ENCODE results near the gene PODXL. TPM values are rescaled to one million over a fixed set of nuclear protein-coding genes. Genes with fewer than 3 reads are reported as not detected.

Gene PODXL
- total RNA-seq, 1 experiment from 2014 or later: 37.5 TPM

DNA sequence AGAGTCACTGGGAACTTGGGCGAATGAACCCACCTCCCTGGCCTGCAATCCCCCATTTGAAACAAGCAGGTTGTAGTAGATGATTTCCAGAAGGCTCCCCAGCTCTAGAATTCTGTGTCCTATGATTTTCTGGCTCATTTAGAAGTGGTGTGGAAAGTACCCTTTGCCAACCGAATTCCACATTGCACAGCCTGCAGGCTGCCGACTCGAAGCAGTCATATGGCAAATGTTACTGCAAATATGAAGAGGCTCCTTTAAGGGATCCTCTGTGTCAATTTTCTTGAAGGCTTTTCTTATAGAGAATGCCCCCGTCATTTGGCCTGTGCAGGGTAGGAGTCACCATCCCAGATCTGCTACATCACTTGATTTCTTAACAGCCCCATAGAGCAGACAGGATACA is 5.6 kb downstream of the PODXL start:
- POLR2A ChIA-PET: no interaction called here
- RAD21 ChIA-PET (ENCODE audit: low non-redundant PET in 1 of 2, low total read pairs in 2 of 2, uncharacterized antibody in 2 of 2, unreplicated experiment in 2 of 2): no interaction called here
- intact Hi-C loops (cut with micrococcal nuclease): no loop called here
- no peaks in the 10 kb centered on the region for H3K27me3 ChIP-seq (ENCODE audit: insufficient read depth, low read length)
- peaks cover 32% of the 10 kb centered on the region; the same call in 1 of the 2 replicates for H3K79me2 ChIP-seq (ENCODE audit: insufficient read depth, low read length)
- DNase-seq (ENCODE audit: low read depth, low spot score) (no peak), ATAC-seq (no peak)
- H3K27ac ChIP-seq (ENCODE audit: low read depth, low read length): no peak overlapping the region
- no TSS peak for BruUV-seq (replicated peaks)
- no peaks in the 10 kb centered on the region for H3K9me2 ChIP-seq (ENCODE audit: insufficient read depth)
- no peak overlapping the region for H3K9ac ChIP-seq (ENCODE audit: low read length)
- H2AFZ ChIP-seq (ENCODE audit: low read depth, low read length, poor library complexity, severe bottlenecking): no peak overlapping the region
- H3K4me2 ChIP-seq (ENCODE audit: low read length): no peak overlapping the region
- no peaks in the 10 kb centered on the region for H4K20me1 ChIP-seq (ENCODE audit: insufficient read depth)
- H3K4me1 ChIP-seq (ENCODE audit: control insufficient read depth in 1 of 2, insufficient read depth in 2 of 2, low read length in 2 of 2): peaks cover 15 to 33% of the 10 kb centered on the region in 2 experiments
- CTCF ChIA-PET: no interaction called here
- no peak overlapping the region for H3K4me3 ChIP-seq (replicated peaks in 1 of 2; ENCODE audit: low read depth in 1 of 2, low read length in 2 of 2)
- TF ChIP-seq TCF7L2 (IDR thresholded peaks at IDR 0.05; ENCODE audit: borderline replicate concordance, extremely low read depth, insufficient read depth, insufficient read length) (no peak), MAX (IDR thresholded peaks at IDR 0.05) (no peak), EGR1 (IDR thresholded peaks at IDR 0.05; ENCODE audit: low read depth) (no peak), YY1 (IDR thresholded peaks at IDR 0.05; ENCODE audit: extremely low read depth, insufficient replicate concordance, low read depth, low read length) (no peak), CEBPB (IDR thresholded peaks at IDR 0.05; ENCODE audit: low read depth) (no peak), POLR2AphosphoS5 (IDR thresholded peaks at IDR 0.05; ENCODE audit: low read depth, low read length) (no peak), POLR2A (IDR thresholded peaks at IDR 0.05; ENCODE audit: borderline replicate concordance, extremely low read depth, insufficient read depth, insufficient read length) (no peak), CBX3 (IDR thresholded peaks at IDR 0.05; ENCODE audit: low read depth) (no peak), ZFX (IDR thresholded peaks at IDR 0.05) (no peak), SRF (IDR thresholded peaks at IDR 0.05; ENCODE audit: low read depth) (no peak), ELF1 (IDR thresholded peaks at IDR 0.05; ENCODE audit: borderline replicate concordance, low read depth) (no peak), JUND (IDR thresholded peaks at IDR 0.05) (no peak), EZH2 (IDR thresholded peaks at IDR 0.05) (no peak), EZH2phosphoT487 (IDR thresholded peaks at IDR 0.05; ENCODE audit: borderline replicate concordance) (no peak), ATF3 (IDR thresholded peaks at IDR 0.05) (no peak), ZBTB33 (IDR thresholded peaks at IDR 0.05; ENCODE audit: extremely low read depth, insufficient replicate concordance, low read length) (no peak)
- TF ChIP-seq, protein P1, sequence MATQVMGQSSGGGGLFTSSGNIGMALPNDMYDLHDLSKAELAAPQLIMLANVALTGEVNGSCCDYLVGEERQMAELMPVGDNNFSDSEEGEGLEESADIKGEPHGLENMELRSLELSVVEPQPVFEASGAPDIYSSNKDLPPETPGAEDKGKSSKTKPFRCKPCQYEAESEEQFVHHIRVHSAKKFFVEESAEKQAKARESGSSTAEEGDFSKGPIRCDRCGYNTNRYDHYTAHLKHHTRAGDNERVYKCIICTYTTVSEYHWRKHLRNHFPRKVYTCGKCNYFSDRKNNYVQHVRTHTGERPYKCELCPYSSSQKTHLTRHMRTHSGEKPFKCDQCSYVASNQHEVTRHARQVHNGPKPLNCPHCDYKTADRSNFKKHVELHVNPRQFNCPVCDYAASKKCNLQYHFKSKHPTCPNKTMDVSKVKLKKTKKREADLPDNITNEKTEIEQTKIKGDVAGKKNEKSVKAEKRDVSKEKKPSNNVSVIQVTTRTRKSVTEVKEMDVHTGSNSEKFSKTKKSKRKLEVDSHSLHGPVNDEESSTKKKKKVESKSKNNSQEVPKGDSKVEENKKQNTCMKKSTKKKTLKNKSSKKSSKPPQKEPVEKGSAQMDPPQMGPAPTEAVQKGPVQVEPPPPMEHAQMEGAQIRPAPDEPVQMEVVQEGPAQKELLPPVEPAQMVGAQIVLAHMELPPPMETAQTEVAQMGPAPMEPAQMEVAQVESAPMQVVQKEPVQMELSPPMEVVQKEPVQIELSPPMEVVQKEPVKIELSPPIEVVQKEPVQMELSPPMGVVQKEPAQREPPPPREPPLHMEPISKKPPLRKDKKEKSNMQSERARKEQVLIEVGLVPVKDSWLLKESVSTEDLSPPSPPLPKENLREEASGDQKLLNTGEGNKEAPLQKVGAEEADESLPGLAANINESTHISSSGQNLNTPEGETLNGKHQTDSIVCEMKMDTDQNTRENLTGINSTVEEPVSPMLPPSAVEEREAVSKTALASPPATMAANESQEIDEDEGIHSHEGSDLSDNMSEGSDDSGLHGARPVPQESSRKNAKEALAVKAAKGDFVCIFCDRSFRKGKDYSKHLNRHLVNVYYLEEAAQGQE (IDR thresholded peaks at IDR 0.05; ENCODE audit: low read depth): no peak
- no peaks in the 10 kb centered on the region for H3K9me3 ChIP-seq (ENCODE audit: control insufficient read depth in 1 of 2, insufficient read depth in 1 of 2, low read depth in 1 of 2, low read length in 2 of 2)
- no peaks in the 10 kb centered on the region for H3K36me3 ChIP-seq (ENCODE audit: control insufficient read depth in 1 of 2, insufficient read depth in 2 of 2, low read length in 2 of 2)

Data from HCT116 (cell line).